ENCODE results near the gene EXOSC1.
"Not testable (repeated sequence)": the region's sequence is repeated elsewhere in the genome, so short reads cannot be mapped to it uniquely, and the experiment has no call there.

GRCh38 chr10:97479410-97479809, 33.6 kb upstream of the EXOSC1 start:
- TF ChIP-seq CTCF (IDR thresholded peaks at IDR 0.05); POLR2AphosphoS5 (IDR thresholded peaks at IDR 0.05; ENCODE audit: low read depth, low read length); SIN3A (IDR thresholded peaks at IDR 0.05; ENCODE audit: borderline replicate concordance, insufficient read depth, low read depth, low read length): not testable (repeated sequence)
